Measurements from ENCODE around the gene RFX2.

DNA sequence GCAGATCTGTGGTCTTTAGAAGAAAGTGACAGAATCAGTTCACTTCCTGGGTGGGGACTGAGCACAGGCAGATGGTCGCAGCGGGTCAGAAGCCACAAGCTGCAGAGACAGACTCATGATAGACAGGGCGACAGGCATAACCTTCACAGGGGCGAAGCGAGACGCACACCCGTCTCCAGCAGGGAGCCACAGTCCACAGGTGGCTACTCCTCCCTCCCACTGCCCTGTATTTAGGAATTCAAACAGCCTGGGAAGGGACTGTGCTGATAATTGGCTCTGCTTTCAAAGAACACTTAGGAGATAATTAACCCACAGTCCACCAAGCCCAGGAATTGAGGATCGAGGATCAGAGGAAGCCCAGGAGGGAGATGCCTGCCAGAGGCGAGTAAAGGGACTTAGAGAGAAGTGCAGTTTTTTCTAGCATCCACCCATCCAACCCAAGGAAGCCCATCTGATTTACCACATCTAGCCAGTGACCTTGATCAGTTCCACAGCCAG, 23.2 kb downstream of the RFX2 start:
- TF ChIP-seq, protein P1, sequence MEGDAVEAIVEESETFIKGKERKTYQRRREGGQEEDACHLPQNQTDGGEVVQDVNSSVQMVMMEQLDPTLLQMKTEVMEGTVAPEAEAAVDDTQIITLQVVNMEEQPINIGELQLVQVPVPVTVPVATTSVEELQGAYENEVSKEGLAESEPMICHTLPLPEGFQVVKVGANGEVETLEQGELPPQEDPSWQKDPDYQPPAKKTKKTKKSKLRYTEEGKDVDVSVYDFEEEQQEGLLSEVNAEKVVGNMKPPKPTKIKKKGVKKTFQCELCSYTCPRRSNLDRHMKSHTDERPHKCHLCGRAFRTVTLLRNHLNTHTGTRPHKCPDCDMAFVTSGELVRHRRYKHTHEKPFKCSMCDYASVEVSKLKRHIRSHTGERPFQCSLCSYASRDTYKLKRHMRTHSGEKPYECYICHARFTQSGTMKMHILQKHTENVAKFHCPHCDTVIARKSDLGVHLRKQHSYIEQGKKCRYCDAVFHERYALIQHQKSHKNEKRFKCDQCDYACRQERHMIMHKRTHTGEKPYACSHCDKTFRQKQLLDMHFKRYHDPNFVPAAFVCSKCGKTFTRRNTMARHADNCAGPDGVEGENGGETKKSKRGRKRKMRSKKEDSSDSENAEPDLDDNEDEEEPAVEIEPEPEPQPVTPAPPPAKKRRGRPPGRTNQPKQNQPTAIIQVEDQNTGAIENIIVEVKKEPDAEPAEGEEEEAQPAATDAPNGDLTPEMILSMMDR (IDR thresholded peaks at IDR 0.05; ENCODE audit: poor library complexity), result no peak
- no peak for TF ChIP-seq EZH2phosphoT487 (IDR thresholded peaks at IDR 0.05; ENCODE audit: low read depth, severe bottlenecking, unreplicated experiment)
